Breast epithelium (tissue), 3 donors: ENCODE results near the gene EPHA8.

ENCODE experiments used
- POLR2A ChIP-seq: fragments of 450-650 bp; IDR thresholded peaks from one replicate; pipeline ENCODE4 v1.6.1; 2016; ENCODE audit warnings: antibody characterized with exemption, mild to moderate bottlenecking, moderate library complexity
- TF ChIP-seq, protein P1 (sequence below), 3 donors: fragments of 450-650 bp; IDR thresholded peaks; one replicate each; pipeline ENCODE4 v1.5.1; 2016 to 2017; ENCODE audit warnings: antibody characterized with exemption in 3 of 3, mild to moderate bottlenecking in 3 of 3, moderate library complexity in 3 of 3

DNA sequence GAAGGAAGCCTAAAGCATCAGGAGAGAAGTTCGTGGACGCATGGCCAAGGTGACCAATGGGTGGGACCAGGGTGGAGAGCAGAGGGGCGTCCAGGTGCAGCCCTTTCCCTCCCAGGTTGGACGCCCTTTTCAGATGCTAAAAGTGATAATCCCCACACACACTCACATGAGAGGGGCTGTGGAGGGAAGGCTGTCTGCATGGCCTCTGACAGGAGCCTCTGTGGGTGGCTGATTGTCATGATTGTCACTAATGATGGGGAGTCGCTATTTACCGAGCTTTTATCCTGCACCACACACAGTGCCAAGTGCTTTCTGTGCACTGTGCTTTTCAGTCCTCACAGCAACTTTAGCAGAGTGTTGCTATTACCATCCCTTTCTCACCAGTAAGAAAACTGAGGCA, 46.0 kb downstream of the EPHA8 start:
- TF ChIP-seq, protein P1, sequence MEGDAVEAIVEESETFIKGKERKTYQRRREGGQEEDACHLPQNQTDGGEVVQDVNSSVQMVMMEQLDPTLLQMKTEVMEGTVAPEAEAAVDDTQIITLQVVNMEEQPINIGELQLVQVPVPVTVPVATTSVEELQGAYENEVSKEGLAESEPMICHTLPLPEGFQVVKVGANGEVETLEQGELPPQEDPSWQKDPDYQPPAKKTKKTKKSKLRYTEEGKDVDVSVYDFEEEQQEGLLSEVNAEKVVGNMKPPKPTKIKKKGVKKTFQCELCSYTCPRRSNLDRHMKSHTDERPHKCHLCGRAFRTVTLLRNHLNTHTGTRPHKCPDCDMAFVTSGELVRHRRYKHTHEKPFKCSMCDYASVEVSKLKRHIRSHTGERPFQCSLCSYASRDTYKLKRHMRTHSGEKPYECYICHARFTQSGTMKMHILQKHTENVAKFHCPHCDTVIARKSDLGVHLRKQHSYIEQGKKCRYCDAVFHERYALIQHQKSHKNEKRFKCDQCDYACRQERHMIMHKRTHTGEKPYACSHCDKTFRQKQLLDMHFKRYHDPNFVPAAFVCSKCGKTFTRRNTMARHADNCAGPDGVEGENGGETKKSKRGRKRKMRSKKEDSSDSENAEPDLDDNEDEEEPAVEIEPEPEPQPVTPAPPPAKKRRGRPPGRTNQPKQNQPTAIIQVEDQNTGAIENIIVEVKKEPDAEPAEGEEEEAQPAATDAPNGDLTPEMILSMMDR (IDR thresholded peaks at IDR 0.05): no peak
- no peak for TF ChIP-seq POLR2A
